Limb (tissue), 2 donors: ENCODE results near the gene RAPGEF5.
"Not testable (repeated sequence)": the region's sequence is repeated elsewhere in the genome, so short reads cannot be mapped to it uniquely, and the experiment has no call there.

Experiments
- DNase-seq, 2 donors: peaks; one replicate each; pipeline ENCODE4 v3.0.0-alpha.2; 2016; ENCODE audit errors: extremely low spot score in 2 of 2

Gene RAPGEF5

GRCh38 chr7:22090958-22091525, 265.9 kb downstream of the RAPGEF5 start:
- DNase-seq: not testable (repeated sequence)

GRCh38 chr7:22090512-22090911, 266.4 kb downstream of the RAPGEF5 start:
- DNase-seq: no peak

- no peak for DNase-seq
Measured at GRCh38 chr7:22090107-22090506, 266.8 kb downstream of the RAPGEF5 start.

- DNase-seq: no peak
Measured at GRCh38 chr7:22088827-22089226, 268.1 kb downstream of the RAPGEF5 start.

GRCh38 chr7:22087861-22088260, 269.1 kb downstream of the RAPGEF5 start:
- no peak for DNase-seq

GRCh38 chr7:22083704-22084240, 273.2 kb downstream of the RAPGEF5 start:
- peak in 1 of 2 donors; percentile 10 for DNase-seq

- peak; percentile 88 to 96 for DNase-seq
Measured at GRCh38 chr7:22082886-22083703, 273.9 kb downstream of the RAPGEF5 start.

GRCh38 chr7:22082553-22082885, 274.4 kb downstream of the RAPGEF5 start:
- no peak for DNase-seq

GRCh38 chr7:22080219-22080618, 276.7 kb downstream of the RAPGEF5 start:
- DNase-seq: not testable (repeated sequence)

- not testable (repeated sequence) for DNase-seq
Measured at GRCh38 chr7:22078872-22079271, 278.1 kb downstream of the RAPGEF5 start.

GRCh38 chr7:22075561-22075960, 281.4 kb downstream of the RAPGEF5 start:
- DNase-seq: no peak

- peak in 1 of 2 donors; percentile 50 for DNase-seq
Measured at GRCh38 chr7:22074897-22075296, 282.1 kb downstream of the RAPGEF5 start.
